ENCODE data around the gene ALKBH5.

Gene ALKBH5

DNA sequence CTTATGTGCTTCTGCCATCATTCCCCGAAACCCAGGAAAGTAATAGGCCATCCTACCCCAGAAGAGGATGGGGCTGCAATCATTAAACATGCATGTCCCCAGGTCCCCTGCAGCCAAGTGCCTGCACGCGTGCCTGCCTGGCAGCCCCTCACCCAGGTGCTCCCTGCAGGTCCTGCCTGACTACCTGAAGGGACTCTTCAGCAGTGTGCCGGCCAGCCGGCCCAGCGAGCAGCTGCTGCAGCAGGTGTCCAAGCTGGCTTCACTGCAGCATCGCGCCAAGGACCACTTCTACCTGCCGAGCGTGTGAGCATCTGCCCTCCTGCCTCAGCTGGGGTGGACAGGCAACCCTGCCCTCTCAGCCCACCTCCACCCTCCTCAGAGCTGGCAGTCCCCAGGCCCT is 16.2 kb upstream of the ALKBH5 start:
- FAIRE-seq = no peak
- no peak for DNase-seq (ENCODE audit: insufficient read length, low spot score)
- TF ChIP-seq POLR2A (IDR thresholded peaks at IDR 0.05; ENCODE audit: low read depth, low read length) = no peak

DNA sequence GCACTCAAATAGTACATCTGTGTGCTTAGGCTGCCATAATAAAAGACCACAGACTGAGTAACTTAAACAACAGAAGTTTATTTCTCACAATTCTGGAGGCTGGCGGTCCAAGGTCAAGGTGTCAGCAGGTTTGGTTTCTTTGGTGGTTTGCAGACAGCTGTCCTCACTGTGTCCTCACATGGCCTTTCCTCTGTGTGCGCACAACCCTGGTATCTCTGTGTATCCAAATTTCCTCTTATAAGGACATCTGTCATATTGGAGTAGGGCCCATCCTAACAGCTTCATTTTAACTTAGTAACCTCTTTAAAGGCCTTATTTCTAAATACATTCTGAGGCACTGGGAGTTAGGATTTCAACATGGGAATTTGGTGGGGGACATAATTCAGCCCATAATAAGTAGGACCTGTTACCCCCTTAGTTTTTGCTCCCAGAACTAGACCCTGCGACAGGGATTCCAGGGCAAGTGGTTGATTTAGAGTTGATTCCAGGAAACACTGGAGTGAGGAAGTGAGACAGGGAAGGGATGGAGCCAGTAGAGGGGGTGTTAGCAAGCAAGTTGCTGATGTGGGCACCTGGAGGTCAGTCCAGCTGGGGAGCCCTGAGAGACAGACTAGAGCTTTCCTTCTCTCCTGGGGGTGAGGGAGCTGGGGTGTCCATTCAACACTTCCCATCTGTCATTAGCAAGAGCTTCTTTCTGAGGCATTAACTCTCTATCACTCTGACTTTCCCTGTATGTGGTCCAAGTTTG is 10.9 kb upstream of the ALKBH5 start:
- FAIRE-seq (no peak), DNase-seq (ENCODE audit: insufficient read length, low spot score) (no peak)
- no peak for TF ChIP-seq POLR2A (IDR thresholded peaks at IDR 0.05; ENCODE audit: low read depth, low read length)

DNA sequence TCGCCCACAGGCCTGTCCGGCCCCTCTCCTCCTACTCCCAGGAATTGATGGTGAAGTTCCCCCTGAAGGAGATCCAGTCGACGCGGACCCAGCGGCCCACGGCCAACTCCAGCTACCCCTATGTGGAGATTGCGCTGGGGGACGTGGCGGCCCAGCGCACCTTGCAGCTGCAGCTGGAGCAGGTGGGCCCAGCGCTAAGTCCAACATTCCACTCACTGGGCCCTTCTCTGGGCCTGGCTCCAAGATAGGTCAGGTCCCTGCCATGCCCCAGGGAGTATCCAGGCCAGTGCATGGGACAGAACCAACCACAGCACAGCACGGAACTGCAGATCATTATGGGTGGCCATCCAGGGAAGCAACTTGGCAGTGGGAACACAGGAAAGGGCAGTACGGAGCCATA is 9.9 kb upstream of the ALKBH5 start:
- TF ChIP-seq POLR2A (IDR thresholded peaks at IDR 0.05; ENCODE audit: low read depth, low read length) = no peak
- no peak for DNase-seq (ENCODE audit: insufficient read length, low spot score)
- no peak for FAIRE-seq

DNA sequence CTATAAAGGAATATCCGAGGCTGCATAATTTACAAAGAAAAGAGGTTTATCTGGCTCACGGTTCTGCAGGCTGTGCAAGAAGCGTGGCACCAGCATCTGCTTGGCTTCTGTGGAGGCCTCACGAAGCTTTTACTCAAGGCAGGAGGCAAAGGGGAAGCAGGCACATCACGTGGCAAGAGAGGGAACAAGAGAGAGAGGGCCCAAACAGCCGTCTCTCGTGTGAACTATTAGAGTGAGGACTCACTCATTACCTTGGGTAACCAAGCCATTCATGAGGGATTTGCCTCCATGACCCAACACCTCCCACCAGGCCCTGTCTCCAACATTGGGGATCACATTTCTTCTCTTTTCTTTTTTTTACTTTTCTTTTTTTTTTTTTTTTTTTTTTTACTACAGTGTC is 7.5 kb upstream of the ALKBH5 start:
- no peak for TF ChIP-seq POLR2A (IDR thresholded peaks at IDR 0.05; ENCODE audit: low read depth, low read length)
- DNase-seq (ENCODE audit: insufficient read length, low spot score) = no peak
- no peak for FAIRE-seq

DNA sequence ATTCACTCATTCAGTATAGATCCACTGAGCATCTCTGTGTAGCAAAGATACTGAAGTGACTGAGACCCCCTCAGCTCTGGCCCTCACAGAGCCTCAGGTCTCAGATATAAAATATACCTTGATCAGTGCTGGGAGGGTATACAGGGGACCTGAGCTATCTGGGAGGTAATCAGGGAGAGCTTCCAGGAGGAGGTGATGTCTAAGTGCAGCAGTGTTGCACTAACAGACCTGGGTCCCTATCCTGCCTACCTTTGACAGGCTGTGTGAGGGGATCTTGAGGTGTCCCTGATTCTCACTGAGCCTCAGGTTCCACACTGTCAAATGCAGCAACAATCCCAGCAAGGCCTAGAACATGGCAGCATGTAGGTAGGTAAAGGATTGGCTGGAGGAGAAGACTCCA is 6.5 kb upstream of the ALKBH5 start:
- DNase-seq (ENCODE audit: insufficient read length, low spot score) (no peak), FAIRE-seq (no peak)
- no peak for TF ChIP-seq POLR2A (IDR thresholded peaks at IDR 0.05; ENCODE audit: low read depth, low read length)

DNA sequence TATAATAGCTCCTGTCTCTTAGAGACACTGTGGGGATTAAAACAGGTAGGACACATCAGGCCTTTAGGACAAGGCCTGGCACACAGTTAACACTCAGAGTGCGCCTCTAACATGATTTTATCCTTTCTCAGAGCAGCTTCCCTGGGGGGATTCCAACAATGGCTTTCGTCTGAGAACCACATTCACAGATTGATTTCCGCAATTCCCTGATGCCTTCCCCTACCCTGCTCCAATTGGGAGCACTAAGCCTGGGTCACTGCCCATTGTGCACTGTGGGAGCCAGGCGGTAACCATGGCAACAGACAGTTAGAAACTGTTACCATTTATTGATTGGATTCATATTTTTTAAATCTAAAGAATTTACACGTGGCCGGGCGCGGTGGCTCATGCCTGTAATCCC is 5.9 kb upstream of the ALKBH5 start:
- FAIRE-seq (no peak), DNase-seq (ENCODE audit: insufficient read length, low spot score) (no peak)
- no peak for TF ChIP-seq POLR2A (IDR thresholded peaks at IDR 0.05; ENCODE audit: low read depth, low read length)

DNA sequence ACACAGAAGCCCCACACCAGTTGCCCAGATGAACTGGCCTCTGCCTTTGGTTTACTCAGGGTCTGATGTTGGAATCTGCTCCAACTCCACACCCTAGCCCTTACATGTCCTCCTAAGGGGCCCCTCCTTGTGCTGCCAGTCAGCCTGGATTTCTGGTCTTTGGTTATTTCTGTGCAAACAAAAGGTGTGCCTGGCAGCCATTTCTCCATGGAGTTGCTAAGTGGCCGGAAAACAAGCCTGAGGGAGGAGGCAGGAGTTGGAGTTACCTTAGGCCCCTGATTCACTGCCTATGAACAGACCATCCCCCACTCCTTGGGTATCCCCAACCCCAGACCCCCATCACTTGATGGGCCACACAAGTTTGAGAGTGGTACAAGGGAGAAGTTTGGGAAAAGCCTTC is 4.4 kb upstream of the ALKBH5 start:
- DNase-seq (ENCODE audit: insufficient read length, low spot score) = no peak
- FAIRE-seq = no peak
- TF ChIP-seq POLR2A (IDR thresholded peaks at IDR 0.05; ENCODE audit: low read depth, low read length) = no peak

DNA sequence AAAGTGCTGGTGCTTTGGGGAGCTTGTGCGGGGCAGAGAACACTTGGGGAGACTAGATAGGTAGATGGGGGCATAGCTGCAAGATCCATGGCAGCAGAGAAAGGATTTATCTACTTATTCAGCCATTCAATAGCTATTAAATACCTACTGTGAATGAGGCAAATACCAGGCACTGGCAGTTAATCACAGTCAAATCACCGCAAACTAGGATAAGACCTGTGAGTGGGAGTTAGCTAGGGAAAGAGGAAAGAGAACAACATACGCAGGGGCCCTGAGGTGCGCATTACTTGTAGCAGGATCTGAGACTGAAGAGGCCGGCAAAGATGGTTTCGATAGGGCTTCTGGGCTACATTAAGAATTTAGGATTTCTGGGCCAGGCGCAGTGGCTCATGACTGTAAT is 3.8 kb upstream of the ALKBH5 start:
- FAIRE-seq = no peak

DNA sequence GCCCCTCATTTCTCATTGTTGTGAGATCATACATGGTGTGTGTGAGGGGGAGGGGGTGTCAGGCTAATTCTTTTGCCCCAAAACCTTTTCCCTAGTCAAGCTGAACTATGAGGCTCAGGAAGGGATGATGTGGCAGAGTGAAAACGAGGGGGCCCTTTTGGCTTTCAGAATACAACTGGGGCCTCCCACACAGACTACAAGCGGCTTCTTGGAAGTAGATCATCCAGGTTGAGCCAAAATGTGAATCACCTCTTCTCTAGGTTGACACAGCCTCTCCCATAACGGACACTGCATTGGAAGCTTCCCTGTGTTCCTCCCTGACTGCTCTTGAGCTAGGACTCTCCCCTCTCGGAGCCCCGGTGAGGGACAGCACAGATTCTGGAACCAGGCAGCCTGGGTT is 2.3 kb upstream of the ALKBH5 start:
- DNase-seq (ENCODE audit: insufficient read length, low spot score) = peak; percentile 69
- 0 out of 2 replicates have a peak, but pooled peaks have one; percentile 9 for TF ChIP-seq POLR2A (IDR thresholded peaks at IDR 0.05; ENCODE audit: low read depth, low read length)
- FAIRE-seq = no peak

More for the DNA sequence above, 3.8 kb upstream of the ALKBH5 start:
- no peak for TF ChIP-seq POLR2A (IDR thresholded peaks at IDR 0.05; ENCODE audit: low read depth, low read length)
- DNase-seq (ENCODE audit: insufficient read length, low spot score) = no peak

DNA sequence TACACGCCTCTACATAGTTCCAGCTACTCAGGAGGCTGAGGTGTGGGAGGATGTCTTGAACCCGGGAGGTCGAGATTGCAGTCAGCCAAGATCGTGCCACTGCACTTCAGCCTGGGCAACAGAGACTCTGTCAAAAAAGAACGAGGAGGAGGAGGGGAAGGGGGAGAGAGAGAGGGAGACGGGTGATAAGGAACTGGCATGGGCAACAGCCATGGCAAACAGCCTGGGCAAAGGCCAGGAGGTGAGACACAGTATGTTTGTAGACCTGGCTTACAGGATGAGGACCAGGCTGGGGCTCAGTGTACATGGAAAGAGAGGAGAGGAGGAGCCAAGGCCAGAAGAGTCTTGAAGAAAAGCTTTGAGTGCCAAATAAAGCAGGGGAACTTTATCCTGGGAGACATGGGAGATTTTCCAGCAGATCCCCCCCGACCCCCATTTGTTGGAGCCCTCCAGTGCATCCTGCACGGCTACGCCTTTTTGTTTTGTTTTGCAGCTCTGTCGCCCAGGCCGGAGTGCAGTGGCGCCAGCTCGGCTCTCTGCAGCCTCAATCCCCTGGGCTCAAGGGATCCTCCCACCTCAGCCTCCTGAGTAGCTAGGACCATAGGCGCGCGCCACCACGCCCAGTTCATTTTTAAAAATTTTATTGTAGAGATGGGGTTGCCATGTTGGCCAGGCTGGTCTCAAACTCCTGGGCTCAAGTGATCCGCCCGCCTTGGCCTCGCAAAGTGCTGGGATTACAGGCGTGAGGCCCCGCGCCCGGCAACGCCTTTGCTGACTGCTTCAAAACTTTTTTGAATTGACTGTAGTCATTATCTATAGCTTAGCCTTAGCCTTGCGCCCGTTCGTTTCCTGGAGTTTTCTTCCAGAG is 1.3 kb upstream of the ALKBH5 start:
- TF ChIP-seq POLR2A (IDR thresholded peaks at IDR 0.05; ENCODE audit: low read depth, low read length) = 0 out of 2 replicates have a peak, but pooled peaks have one; percentile 7
- FAIRE-seq (no peak), DNase-seq (ENCODE audit: insufficient read length, low spot score) (no peak)

DNA sequence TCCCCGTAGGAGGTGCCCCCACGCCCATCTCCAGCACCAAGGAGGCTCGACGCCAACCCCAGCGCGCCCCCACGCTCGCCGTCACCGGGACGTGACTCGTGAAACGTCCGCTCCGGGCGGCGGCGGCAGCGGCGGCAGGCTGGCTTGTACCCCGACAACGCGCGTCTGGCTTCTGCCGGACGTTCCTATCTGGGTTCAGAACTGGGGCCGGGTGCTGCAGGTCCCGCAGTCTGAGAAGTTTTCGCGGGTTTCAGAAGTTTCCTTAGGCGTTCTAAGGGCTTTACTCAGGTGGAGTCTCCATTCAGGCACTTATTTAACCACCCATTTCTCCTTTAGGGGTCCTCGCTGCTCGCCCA is 672 bp upstream of the ALKBH5 start:
- FAIRE-seq (no peak), DNase-seq (ENCODE audit: insufficient read length, low spot score) (peak; percentile 90)
- peak; percentile 78 for TF ChIP-seq POLR2A (IDR thresholded peaks at IDR 0.05; ENCODE audit: low read depth, low read length)

DNA sequence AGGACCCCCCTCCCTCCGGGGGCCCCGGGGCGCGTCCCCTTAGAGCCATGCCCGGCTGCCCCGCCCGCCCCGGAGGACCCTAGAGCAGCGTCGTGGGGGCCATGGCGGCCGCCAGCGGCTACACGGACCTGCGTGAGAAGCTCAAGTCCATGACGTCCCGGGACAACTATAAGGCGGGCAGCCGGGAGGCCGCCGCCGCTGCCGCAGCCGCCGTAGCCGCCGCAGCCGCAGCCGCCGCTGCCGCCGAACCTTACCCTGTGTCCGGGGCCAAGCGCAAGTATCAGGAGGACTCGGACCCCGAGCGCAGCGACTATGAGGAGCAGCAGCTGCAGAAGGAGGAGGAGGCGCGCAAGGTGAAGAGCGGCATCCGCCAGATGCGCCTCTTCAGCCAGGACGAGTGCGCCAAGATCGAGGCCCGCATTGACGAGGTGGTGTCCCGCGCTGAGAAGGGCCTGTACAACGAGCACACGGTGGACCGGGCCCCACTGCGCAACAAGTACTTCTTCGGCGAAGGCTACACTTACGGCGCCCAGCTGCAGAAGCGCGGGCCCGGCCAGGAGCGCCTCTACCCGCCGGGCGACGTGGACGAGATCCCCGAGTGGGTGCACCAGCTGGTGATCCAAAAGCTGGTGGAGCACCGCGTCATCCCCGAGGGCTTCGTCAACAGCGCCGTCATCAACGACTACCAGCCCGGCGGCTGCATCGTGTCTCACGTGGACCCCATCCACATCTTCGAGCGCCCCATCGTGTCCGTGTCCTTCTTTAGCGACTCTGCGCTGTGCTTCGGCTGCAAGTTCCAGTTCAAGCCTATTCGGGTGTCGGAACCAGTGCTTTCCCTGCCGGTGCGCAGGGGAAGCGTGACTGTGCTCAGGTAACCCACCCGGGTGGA is 759 bp downstream of the ALKBH5 start:
- no peak for FAIRE-seq
- 0 out of 2 replicates have a peak, but pooled peaks have one; percentile 16 for TF ChIP-seq POLR2A (IDR thresholded peaks at IDR 0.05; ENCODE audit: low read depth, low read length)
- DNase-seq (ENCODE audit: insufficient read length, low spot score) = no peak

DNA sequence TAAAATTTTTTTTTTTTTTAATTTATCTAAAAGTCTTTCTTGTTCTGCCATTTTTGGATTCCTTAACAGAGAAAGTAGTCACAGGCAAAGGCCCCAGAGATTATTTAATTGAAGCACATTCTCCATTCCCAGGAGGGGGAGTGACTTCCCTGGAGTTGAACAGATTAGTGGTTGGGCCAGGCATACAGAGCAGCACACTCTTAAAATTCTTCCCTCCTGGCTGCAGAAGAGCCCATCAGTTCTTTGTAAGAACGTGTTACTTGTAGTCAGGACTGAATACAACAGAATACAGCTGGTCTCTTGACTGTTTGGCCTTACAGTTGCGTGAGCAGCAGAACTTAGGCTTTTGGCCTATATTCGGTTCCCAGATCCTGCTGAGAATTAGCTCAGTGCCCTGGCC is 1.8 kb downstream of the ALKBH5 start:
- no peak for DNase-seq (ENCODE audit: insufficient read length, low spot score)
- no peak for TF ChIP-seq POLR2A (IDR thresholded peaks at IDR 0.05; ENCODE audit: low read depth, low read length)
- no peak for FAIRE-seq

Measured in H54 (cell line).